WERI-Rb-1 (cell line): ENCODE measurements around the gene NECTIN1.

Source experiments
- DNase-seq: peaks from one replicate; pipeline ENCODE4 v3.0.0-alpha.2; 2020
- H3K27ac ChIP-seq: fragments of 250-450 bp; sonication (Bioruptor Pico); 2 replicates; pipeline ENCODE4 v1.5.1; 2020; ENCODE audit warnings: mild to moderate bottlenecking, moderate library complexity
- H3K27me3 ChIP-seq: fragments of 250-450 bp; sonication (Bioruptor Pico); 2 replicates; pipeline ENCODE4 v1.5.1; 2021; ENCODE audit warnings: mild to moderate bottlenecking, low read depth, moderate library complexity; ENCODE audit not compliant: insufficient read depth, severe bottlenecking
- H3K36me3 ChIP-seq: fragments of 250-450 bp; sonication (Bioruptor Pico); 2 replicates; pipeline ENCODE4 v1.5.1; 2020; ENCODE audit warnings: mild to moderate bottlenecking, moderate library complexity
- H3K4me3 ChIP-seq: 2 replicates; pipeline ENCODE4 v1.5.1; 2011; ENCODE audit warnings: low read depth, mild to moderate bottlenecking, control low read depth, low read length
- H3K9me3 ChIP-seq: fragments of 250-450 bp; sonication (Bioruptor Pico); 2 replicates; pipeline ENCODE4 v1.5.1; 2021; ENCODE audit warnings: mild to moderate bottlenecking, moderate library complexity; ENCODE audit not compliant: severe bottlenecking
- TF ChIP-seq, protein P1 (sequence below): IDR thresholded peaks from 2 replicates; pipeline ENCODE4 v1.5.1; 2011; ENCODE audit warnings: low read depth, mild to moderate bottlenecking, control low read depth, inconsistent platforms, low read length

Gene NECTIN1

DNA sequence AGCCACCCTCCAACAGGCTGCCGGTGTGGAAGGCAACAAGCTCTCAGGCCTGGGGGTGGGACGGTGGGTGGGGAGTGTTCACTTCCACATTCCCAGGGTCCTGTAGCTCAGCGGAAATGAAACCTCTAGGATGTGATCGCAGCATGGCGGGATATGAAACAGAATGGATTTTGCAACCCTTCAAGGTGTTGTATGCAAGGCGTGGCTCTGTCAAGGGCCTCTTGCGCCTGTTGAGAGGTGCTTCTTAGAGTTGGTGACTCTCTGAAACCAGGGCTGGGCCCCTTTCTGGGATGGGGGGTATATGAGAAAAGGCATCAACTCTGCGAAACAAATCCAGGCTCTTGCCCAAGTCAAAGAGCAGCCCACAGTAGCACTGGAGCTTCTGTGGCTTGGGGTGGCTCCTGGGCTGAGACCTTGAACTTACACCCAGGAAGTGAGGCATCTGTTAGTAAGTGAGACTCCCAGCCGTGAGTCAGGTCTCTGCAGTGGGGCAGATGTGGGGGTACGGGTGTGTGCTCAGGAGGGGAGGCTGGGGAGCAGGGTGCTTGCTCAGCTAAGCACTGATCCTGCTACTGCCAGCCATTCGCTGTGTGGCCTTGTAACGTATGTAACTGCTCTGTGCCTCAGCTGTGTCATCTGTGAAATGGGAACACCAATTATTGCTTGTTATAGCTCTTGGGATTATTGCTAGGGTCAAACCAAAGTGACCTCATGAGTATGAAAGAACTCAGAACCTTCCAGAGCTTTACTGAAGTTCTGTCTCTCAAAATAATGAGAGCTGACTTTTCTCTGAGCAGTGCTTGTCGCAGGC lies 28.3 kb downstream of the NECTIN1 start:
- peaks cover 17% of the 10 kb centered on the region for H3K36me3 ChIP-seq
- H3K27ac ChIP-seq, result peak overlapping the region; percentile 95
- TF ChIP-seq, protein P1, sequence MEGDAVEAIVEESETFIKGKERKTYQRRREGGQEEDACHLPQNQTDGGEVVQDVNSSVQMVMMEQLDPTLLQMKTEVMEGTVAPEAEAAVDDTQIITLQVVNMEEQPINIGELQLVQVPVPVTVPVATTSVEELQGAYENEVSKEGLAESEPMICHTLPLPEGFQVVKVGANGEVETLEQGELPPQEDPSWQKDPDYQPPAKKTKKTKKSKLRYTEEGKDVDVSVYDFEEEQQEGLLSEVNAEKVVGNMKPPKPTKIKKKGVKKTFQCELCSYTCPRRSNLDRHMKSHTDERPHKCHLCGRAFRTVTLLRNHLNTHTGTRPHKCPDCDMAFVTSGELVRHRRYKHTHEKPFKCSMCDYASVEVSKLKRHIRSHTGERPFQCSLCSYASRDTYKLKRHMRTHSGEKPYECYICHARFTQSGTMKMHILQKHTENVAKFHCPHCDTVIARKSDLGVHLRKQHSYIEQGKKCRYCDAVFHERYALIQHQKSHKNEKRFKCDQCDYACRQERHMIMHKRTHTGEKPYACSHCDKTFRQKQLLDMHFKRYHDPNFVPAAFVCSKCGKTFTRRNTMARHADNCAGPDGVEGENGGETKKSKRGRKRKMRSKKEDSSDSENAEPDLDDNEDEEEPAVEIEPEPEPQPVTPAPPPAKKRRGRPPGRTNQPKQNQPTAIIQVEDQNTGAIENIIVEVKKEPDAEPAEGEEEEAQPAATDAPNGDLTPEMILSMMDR, result no peak
- H3K4me3 ChIP-seq, result no peak overlapping the region; the same call in 1 of the 2 replicates
- H3K27me3 ChIP-seq, result no peaks in the 10 kb centered on the region
- H3K9me3 ChIP-seq, result no peaks in the 10 kb centered on the region
- DNase-seq, result no peak

DNA sequence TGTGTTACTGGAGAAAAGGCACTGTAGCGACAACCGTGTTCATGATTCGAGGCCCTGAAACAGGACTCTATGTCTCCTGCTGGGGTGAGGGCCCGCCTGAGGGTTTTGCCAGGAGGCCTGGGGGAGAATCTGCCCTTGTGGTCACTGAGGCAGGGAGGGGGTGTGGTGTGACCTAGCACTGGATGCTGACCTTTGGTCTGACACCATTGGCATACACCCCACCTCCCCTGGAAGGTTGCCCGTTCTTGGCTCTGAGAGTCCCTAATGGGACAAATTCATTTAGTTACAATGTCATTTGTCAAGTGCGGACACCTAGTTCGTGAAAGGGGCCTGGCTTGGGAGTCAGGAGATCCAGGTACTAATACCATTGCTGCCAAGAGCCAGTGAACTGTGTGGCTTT lies 29.0 kb downstream of the NECTIN1 start:
- H3K36me3 ChIP-seq, result peaks cover 12% of the 10 kb centered on the region
- DNase-seq, result no peak
- no peaks in the 10 kb centered on the region for H3K27me3 ChIP-seq
- H3K4me3 ChIP-seq, result no peak overlapping the region
- peak overlapping the region; percentile 95 for H3K27ac ChIP-seq
- TF ChIP-seq, protein P1, result no peak
- no peaks in the 10 kb centered on the region for H3K9me3 ChIP-seq

DNA sequence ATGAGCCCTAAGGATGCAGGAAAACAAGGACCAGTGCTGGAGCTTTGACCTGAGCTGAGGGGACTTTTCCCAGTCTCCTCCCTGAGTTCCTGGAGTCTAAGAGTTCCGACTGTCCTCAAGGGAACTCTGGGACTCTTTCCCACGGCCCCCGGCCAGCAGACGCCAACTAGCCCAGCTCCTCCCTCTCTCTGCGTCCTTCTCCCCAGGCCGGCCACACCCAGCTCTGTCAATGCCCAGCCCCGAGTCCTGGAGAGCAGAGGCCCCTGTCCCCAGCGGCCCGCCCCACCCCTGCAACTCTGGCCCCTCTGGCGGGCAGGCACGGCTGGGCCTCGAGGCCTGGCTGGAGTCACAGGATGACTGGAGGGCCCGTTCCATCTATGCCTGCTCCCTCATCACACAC lies 29.8 kb downstream of the NECTIN1 start:
- Histone ChIP-seq H3K4me3 (no peak overlapping the region), H3K36me3 (peaks cover 12% of the 10 kb centered on the region; the same call in 1 of the 2 replicates), H3K27me3 (no peaks in the 10 kb centered on the region), H3K9me3 (no peaks in the 10 kb centered on the region), H3K27ac (peak overlapping the region; percentile 95)
- TF ChIP-seq, protein P1, result no peak
- DNase-seq, result peak; percentile 76

DNA sequence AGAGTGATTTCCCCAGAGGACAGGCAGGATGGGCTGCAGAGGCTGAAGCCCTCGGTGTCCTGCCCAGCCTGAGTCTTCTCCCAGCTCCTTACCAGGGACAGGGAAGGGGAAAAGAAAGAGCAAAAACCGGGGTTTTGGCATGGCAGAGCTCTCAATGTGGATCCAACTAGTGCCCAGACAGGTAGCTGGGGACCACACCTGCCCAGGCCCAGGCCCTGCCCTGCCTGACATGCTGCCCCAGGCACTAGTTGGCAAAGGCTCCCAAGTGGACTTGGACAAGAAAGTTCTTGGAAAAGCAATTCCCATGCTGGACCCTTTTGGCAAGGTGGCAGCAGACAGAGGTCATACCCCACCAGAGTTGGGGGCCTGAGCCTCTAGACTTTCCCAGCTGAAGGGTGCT lies 31.1 kb downstream of the NECTIN1 start:
- peak overlapping the region; percentile 96 for H3K27ac ChIP-seq
- TF ChIP-seq, protein P1, result no peak
- H3K27me3 ChIP-seq, result no peaks in the 10 kb centered on the region
- H3K4me3 ChIP-seq, result no peak overlapping the region
- H3K36me3 ChIP-seq, result peaks cover 12% of the 10 kb centered on the region; the same call in 1 of the 2 replicates
- DNase-seq, result no peak
- H3K9me3 ChIP-seq, result no peaks in the 10 kb centered on the region

DNA sequence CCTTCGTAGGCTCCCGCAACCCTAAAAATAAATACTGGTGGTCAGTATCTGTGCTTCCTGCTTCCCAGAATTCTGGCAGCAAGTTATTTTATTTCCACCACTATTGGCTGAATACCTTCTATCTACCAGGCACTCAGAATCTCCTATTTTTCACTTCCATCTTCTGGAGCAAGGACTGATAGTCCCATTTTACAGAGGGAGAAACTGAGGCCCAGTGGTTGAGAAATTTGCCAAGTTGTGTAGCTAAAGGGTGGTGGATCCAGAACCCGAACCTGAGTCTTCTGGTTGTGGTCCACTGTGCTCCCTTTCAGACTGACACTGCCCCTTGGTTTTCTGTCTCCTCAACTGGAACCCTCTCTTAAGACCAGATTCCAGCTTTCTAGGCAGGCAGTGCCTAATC lies 31.6 kb downstream of the NECTIN1 start:
- H3K36me3 ChIP-seq, result peaks cover 12% of the 10 kb centered on the region; the same call in 1 of the 2 replicates
- H3K4me3 ChIP-seq, result no peak overlapping the region
- peak overlapping the region; percentile 96 for H3K27ac ChIP-seq
- TF ChIP-seq, protein P1, result no peak
- no peaks in the 10 kb centered on the region for H3K27me3 ChIP-seq
- DNase-seq, result no peak
- no peaks in the 10 kb centered on the region for H3K9me3 ChIP-seq
